Lower leg skin (tissue), 3 donors: Measurements from ENCODE around the gene B4GALT2.

Experiments used
- CTCF ChIP-seq, 3 donors: fragments of 450-650 bp; IDR thresholded peaks; one replicate each; pipeline ENCODE4 v1.5.1; 2016; ENCODE audit warnings: antibody characterized with exemption in 3 of 3, mild to moderate bottlenecking in 3 of 3, moderate library complexity in 2 of 3
- POLR2A ChIP-seq, 2 donors: fragments of 450-650 bp; IDR thresholded peaks; one replicate each; pipeline ENCODE4 v1.6.1; 2016 to 2017; ENCODE audit warnings: antibody characterized with exemption in 2 of 2, mild to moderate bottlenecking in 1 of 2, moderate library complexity in 1 of 2

GRCh38 chr1:44034423-44034822, 55.4 kb downstream of the B4GALT2 start:
- no peak for TF ChIP-seq CTCF (IDR thresholded peaks at IDR 0.05)
- TF ChIP-seq POLR2A (IDR thresholded peaks at IDR 0.05) = no peak
